GM12878 (cell line): ENCODE data around the gene RINT1. TPM values are rescaled to one million over a fixed set of nuclear protein-coding genes. Genes with fewer than 3 reads are reported as not detected.

Source experiments
- ATF7 ChIP-seq: fragments of 450-650 bp; IDR thresholded peaks from 2 replicates; pipeline ENCODE4 v1.6.1; 2016; ENCODE audit warnings: low read depth, mild to moderate bottlenecking
- BRCA1 ChIP-seq: IDR thresholded peaks from 2 replicates; pipeline ENCODE4 v1.6.1; 2011; ENCODE audit warnings: low read depth, low read length, improper control_type of control experiment
- CEBPB ChIP-seq, 2 experiments: fragments of 150-350 bp in 1 of 2; IDR thresholded peaks; 2 replicates each; pipeline ENCODE4 v1.6.1; 2012 to 2014; ENCODE audit warnings: low read depth in 2 of 2, low read length in 2 of 2, borderline replicate concordance in 1 of 2, inconsistent platforms in 1 of 2
- CREB1 ChIP-seq: IDR thresholded peaks from 2 replicates; pipeline ENCODE4 v1.6.1; 2012; ENCODE audit warnings: low read depth, mild to moderate bottlenecking, inconsistent platforms
- JUNB ChIP-seq: IDR thresholded peaks from 2 replicates; pipeline ENCODE4 v1.6.1; 2016; ENCODE audit warnings: antibody characterized with exemption, mild to moderate bottlenecking
- NFYB ChIP-seq: IDR thresholded peaks from 2 replicates; pipeline ENCODE4 v1.6.1; 2011; ENCODE audit warnings: low read depth, mild to moderate bottlenecking, low read length, improper control_type of control experiment, moderate library complexity; ENCODE audit not compliant: insufficient read depth
- RBBP5 ChIP-seq: fragments of 200-600 bp; sonication (generic); conservative IDR thresholded peaks from 2 replicates; pipeline ENCODE4 v1.6.1; 2016
- RELB ChIP-seq: fragments of 450-650 bp; IDR thresholded peaks from 2 replicates; pipeline ENCODE4 v1.6.1; 2017; ENCODE audit warnings: low read depth, mild to moderate bottlenecking, moderate library complexity
- STAT3 ChIP-seq: IDR thresholded peaks from 2 replicates; pipeline ENCODE4 v1.6.1; 2011; ENCODE audit warnings: low read depth, low read length, improper control_type of control experiment
- TCF7 ChIP-seq: IDR thresholded peaks from 2 replicates; pipeline ENCODE4 v1.6.1; 2014; ENCODE audit warnings: antibody characterized with exemption, borderline replicate concordance
- ZNF217 ChIP-seq: fragments of 450-650 bp; IDR thresholded peaks from 2 replicates; pipeline ENCODE4 v1.6.1; 2017; ENCODE audit warnings: antibody characterized with exemption, mild to moderate bottlenecking
- ZNF384 ChIP-seq: IDR thresholded peaks from 2 replicates; pipeline ENCODE4 v1.6.1; 2012; ENCODE audit warnings: low read depth, mild to moderate bottlenecking, low read length, improper control_type of control experiment, borderline replicate concordance
- polyA plus RNA-seq, 11 experiments: library from polyadenylated mRNA; depleted of rRNA in 4 of 11; unstranded in 6 of 11; stranded (reverse) in 5 of 11; fragments of >200 nt; fragmentation: Nextera tagmentation in 4 of 11; fragmentation: Illumina TruSeq in 1 of 11; extraction: Ambion mirVana in 4 of 11; extraction: Trizol in 1 of 11; gene quantifications; 1 replicate in 1 of 11; 2 replicates in 10 of 11; pipeline versions ENCODE4 v1.2.1 to v1.2.3, GENCODE V29; 2011 to 2016; ENCODE audit warnings: inconsistent platforms in 2 of 11, missing spikeins in 2 of 11, low read depth in 1 of 11
- total RNA-seq, 4 experiments: library from RNA; depleted of rRNA in 3 of 4; stranded (reverse); fragments of >200 nt in 3 of 4; fragmentation: Illumina TruSeq in 1 of 4; extraction: Trizol in 1 of 4; gene quantifications; 2 replicates each; pipeline versions ENCODE4 v1.2.1 to v1.2.3, GENCODE V29; 2013 to 2021
- TF ChIP-seq, protein P1 (sequence below): fragments of 450-650 bp; IDR thresholded peaks from 2 replicates; pipeline ENCODE4 v1.6.1; 2018; ENCODE audit warnings: mild to moderate bottlenecking, low read depth, moderate library complexity; ENCODE audit not compliant: partially characterized antibody
- TF ChIP-seq, protein P2 (sequence below): fragments of 150-350 bp; IDR thresholded peaks from 2 replicates; pipeline ENCODE4 v1.6.1; 2014; ENCODE audit warnings: mild to moderate bottlenecking, low read depth, low read length
- TF ChIP-seq, protein P3 (sequence below): fragments of 450-650 bp; IDR thresholded peaks from 2 replicates; pipeline ENCODE4 v1.6.1; 2016; ENCODE audit warnings: mild to moderate bottlenecking, moderate library complexity, borderline replicate concordance
- TF ChIP-seq, protein P4 (sequence below), 3 experiments: IDR thresholded peaks in 2 of 3; conservative IDR thresholded peaks in 1 of 3; 2 replicates each; pipeline ENCODE4 v1.5.1; 2011; ENCODE audit warnings: low read depth in 3 of 3, low read length in 3 of 3, mild to moderate bottlenecking in 3 of 3, control low read depth in 2 of 3, moderate library complexity in 2 of 3, inconsistent platforms in 1 of 3, mixed read lengths in 1 of 3; ENCODE audit not compliant: control insufficient read depth in 2 of 3, insufficient read depth in 1 of 3; ENCODE audit errors: extremely low read depth in 1 of 3

The RINT1 gene
- total and polyA plus RNA-seq, 10 of the 15 experiments (the other 5 are each of a cell fraction or from before 2014, with no cell fraction given): 6.7 to 32.3 (median 17.3) TPM

GRCh38 chr7:105531792-105532671, at the start of gene RINT1 (continued):
- TF ChIP-seq, protein P1, sequence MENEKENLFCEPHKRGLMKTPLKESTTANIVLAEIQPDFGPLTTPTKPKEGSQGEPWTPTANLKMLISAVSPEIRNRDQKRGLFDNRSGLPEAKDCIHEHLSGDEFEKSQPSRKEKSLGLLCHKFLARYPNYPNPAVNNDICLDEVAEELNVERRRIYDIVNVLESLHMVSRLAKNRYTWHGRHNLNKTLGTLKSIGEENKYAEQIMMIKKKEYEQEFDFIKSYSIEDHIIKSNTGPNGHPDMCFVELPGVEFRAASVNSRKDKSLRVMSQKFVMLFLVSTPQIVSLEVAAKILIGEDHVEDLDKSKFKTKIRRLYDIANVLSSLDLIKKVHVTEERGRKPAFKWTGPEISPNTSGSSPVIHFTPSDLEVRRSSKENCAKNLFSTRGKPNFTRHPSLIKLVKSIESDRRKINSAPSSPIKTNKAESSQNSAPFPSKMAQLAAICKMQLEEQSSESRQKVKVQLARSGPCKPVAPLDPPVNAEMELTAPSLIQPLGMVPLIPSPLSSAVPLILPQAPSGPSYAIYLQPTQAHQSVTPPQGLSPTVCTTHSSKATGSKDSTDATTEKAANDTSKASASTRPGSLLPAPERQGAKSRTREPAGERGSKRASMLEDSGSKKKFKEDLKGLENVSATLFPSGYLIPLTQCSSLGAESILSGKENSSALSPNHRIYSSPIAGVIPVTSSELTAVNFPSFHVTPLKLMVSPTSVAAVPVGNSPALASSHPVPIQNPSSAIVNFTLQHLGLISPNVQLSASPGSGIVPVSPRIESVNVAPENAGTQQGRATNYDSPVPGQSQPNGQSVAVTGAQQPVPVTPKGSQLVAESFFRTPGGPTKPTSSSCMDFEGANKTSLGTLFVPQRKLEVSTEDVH: no peak
- TF ChIP-seq, protein P2, sequence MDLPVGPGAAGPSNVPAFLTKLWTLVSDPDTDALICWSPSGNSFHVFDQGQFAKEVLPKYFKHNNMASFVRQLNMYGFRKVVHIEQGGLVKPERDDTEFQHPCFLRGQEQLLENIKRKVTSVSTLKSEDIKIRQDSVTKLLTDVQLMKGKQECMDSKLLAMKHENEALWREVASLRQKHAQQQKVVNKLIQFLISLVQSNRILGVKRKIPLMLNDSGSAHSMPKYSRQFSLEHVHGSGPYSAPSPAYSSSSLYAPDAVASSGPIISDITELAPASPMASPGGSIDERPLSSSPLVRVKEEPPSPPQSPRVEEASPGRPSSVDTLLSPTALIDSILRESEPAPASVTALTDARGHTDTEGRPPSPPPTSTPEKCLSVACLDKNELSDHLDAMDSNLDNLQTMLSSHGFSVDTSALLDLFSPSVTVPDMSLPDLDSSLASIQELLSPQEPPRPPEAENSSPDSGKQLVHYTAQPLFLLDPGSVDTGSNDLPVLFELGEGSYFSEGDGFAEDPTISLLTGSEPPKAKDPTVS: no peak; the same call in 1 of the 2 replicates
- TF ChIP-seq TCF7: no peak
- TF ChIP-seq, protein P3, sequence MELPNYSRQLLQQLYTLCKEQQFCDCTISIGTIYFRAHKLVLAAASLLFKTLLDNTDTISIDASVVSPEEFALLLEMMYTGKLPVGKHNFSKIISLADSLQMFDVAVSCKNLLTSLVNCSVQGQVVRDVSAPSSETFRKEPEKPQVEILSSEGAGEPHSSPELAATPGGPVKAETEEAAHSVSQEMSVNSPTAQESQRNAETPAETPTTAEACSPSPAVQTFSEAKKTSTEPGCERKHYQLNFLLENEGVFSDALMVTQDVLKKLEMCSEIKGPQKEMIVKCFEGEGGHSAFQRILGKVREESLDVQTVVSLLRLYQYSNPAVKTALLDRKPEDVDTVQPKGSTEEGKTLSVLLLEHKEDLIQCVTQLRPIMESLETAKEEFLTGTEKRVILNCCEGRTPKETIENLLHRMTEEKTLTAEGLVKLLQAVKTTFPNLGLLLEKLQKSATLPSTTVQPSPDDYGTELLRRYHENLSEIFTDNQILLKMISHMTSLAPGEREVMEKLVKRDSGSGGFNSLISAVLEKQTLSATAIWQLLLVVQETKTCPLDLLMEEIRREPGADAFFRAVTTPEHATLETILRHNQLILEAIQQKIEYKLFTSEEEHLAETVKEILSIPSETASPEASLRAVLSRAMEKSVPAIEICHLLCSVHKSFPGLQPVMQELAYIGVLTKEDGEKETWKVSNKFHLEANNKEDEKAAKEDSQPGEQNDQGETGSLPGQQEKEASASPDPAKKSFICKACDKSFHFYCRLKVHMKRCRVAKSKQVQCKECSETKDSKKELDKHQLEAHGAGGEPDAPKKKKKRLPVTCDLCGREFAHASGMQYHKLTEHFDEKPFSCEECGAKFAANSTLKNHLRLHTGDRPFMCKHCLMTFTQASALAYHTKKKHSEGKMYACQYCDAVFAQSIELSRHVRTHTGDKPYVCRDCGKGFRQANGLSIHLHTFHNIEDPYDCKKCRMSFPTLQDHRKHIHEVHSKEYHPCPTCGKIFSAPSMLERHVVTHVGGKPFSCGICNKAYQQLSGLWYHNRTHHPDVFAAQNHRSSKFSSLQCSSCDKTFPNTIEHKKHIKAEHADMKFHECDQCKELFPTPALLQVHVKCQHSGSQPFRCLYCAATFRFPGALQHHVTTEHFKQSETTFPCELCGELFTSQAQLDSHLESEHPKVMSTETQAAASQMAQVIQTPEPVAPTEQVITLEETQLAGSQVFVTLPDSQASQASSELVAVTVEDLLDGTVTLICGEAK: peak; percentile 86
- TF ChIP-seq, protein P4, sequence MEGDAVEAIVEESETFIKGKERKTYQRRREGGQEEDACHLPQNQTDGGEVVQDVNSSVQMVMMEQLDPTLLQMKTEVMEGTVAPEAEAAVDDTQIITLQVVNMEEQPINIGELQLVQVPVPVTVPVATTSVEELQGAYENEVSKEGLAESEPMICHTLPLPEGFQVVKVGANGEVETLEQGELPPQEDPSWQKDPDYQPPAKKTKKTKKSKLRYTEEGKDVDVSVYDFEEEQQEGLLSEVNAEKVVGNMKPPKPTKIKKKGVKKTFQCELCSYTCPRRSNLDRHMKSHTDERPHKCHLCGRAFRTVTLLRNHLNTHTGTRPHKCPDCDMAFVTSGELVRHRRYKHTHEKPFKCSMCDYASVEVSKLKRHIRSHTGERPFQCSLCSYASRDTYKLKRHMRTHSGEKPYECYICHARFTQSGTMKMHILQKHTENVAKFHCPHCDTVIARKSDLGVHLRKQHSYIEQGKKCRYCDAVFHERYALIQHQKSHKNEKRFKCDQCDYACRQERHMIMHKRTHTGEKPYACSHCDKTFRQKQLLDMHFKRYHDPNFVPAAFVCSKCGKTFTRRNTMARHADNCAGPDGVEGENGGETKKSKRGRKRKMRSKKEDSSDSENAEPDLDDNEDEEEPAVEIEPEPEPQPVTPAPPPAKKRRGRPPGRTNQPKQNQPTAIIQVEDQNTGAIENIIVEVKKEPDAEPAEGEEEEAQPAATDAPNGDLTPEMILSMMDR (IDR thresholded peaks at IDR 0.05 in 2 of 3, conservative IDR thresholded peaks at IDR 0.05 in 1 of 3; ENCODE audit: control insufficient read depth in 2 of 3, extremely low read depth in 1 of 3, insufficient read depth in 1 of 3, low read depth in 3 of 3, low read length in 3 of 3): peak; percentile 84 to 95 (median 88)
- TF ChIP-seq NFYB: no peak
- no peak for TF ChIP-seq STAT3
- no peak for TF ChIP-seq BRCA1
- no peak for TF ChIP-seq RBBP5
- no peak; the same call in 1 of the 2 replicates for TF ChIP-seq ATF7
- peak; percentile 76; the same call in 1 of the 2 replicates for TF ChIP-seq RELB
- no peak for TF ChIP-seq JUNB
- TF ChIP-seq CREB1: peak; percentile 65; the same call in 1 of the 2 replicates
- 0 out of 2 replicates have a peak, but pooled peaks have one; percentile 14 for TF ChIP-seq ZNF384
- TF ChIP-seq ZNF217: 0 out of 2 replicates have a peak, but pooled peaks have one; percentile 30
- no peak for TF ChIP-seq CEBPB (IDR thresholded peaks at IDR 0.05; ENCODE audit: borderline replicate concordance in 1 of 2, low read depth in 2 of 2, low read length in 2 of 2)
